ENCODE results near the gene RNASEH2B.

Gene RNASEH2B

GRCh38 chr13:51001335-51001734 is 91.7 kb downstream of the RNASEH2B start:
- DNase-seq (ENCODE audit: low read depth in 2 of 2), result no peak
- no peak overlapping the region for H3K4me3 ChIP-seq (replicated peaks in 1 of 2; ENCODE audit: low read depth in 2 of 2, low read length in 2 of 2)
- TF ChIP-seq CTCF (IDR thresholded peaks at IDR 0.05; ENCODE audit: low read depth, low read length), result no peak

DNA sequence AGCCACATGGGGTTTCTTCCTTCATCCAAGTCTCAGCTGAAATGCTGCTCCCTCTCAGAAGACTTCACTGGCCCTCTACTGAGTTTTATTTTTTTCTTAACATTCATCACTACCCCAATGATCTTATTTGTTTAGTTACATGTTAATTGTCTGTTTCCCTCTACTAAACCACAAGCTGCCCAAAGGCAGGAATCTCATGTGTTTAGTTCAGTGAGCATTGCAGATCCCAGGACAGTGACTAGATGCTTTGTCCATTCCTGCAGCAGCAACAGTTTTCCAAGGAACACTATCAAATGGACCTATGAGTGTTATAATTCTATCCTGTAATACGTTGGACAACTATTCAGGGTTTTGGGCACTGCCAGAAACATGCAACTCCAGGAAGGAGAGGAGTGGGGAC is 93.1 kb downstream of the RNASEH2B start:
- no peak for DNase-seq (ENCODE audit: low read depth in 2 of 2)
- H3K4me3 ChIP-seq (replicated peaks in 1 of 2; ENCODE audit: low read depth in 2 of 2, low read length in 2 of 2), result no peak overlapping the region
- no peak for TF ChIP-seq CTCF (IDR thresholded peaks at IDR 0.05; ENCODE audit: low read depth, low read length)

- TF ChIP-seq CTCF (IDR thresholded peaks at IDR 0.05; ENCODE audit: low read depth, low read length), result no peak
- H3K4me3 ChIP-seq (replicated peaks in 1 of 2; ENCODE audit: low read depth in 2 of 2, low read length in 2 of 2), result no peak overlapping the region
- no peak for DNase-seq (ENCODE audit: low read depth in 2 of 2)
Measured at GRCh38 chr13:51003642-51004041, 94.1 kb downstream of the RNASEH2B start.

DNA sequence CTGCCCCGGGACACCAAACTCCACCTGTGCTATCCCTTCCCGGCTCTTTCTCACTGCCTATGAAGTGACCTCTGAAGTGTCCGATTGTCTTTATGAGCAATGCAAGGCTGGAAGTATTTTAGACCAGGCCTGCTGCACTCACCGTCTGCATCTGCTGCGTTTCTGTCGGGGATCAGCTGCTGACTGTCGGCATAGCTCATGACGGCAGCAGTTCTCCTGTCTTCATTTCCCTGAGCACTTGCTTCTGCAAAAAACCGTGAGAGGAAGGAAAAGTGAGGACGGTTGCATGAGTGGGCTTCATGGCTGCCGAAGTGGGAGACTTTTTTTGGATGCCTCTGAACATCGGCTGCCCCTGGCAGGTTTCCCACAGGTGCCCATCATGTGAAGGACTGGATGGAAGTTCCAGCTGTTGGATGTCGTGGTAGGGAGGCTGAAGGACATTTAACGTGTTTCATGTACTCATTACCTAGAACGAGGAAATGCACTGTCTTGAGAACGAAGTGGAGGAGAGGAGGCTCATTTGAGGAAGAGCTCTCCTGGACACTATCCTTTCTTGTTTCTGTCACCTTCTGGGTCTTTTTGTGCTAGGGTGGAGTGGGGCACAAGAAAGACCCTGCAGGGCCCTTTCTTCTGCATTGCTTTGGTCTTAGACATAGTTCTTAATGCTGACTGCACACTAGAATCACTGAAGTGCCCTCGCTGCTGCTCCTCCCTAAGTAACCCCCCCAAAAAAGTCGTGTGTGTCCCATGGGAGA is 94.7 kb downstream of the RNASEH2B start:
- no peak overlapping the region for H3K4me3 ChIP-seq (replicated peaks in 1 of 2; ENCODE audit: low read depth in 2 of 2, low read length in 2 of 2)
- no peak for DNase-seq (ENCODE audit: low read depth in 2 of 2)
- TF ChIP-seq CTCF (IDR thresholded peaks at IDR 0.05; ENCODE audit: low read depth, low read length), result no peak

GRCh38 chr13:51004918-51005460 is 95.4 kb downstream of the RNASEH2B start:
- H3K4me3 ChIP-seq (replicated peaks in 1 of 2; ENCODE audit: low read depth in 2 of 2, low read length in 2 of 2), result no peak overlapping the region
- no peak for DNase-seq (ENCODE audit: low read depth in 2 of 2)
- no peak for TF ChIP-seq CTCF (IDR thresholded peaks at IDR 0.05; ENCODE audit: low read depth, low read length)

DNA sequence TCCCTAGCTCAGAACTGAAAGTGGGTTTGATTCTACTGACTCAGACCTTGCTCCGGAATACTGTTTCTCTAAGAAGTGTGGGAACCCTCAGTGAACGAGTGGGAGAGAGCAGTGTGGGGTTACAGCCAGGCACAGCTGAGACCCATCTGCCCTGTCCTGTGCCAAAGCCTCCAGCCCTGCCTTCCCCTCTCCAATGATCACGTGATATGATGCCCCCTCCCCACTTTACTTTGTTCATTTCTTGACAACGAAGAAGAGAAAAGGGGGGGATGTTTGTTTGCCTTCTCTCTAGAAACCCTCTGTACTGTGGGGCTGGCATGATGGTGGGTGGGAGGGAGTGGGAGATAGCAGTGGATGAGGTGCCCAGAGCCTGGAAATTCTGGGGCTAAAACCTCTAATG is 96.0 kb downstream of the RNASEH2B start:
- no peak for DNase-seq (ENCODE audit: low read depth in 2 of 2)
- H3K4me3 ChIP-seq (replicated peaks in 1 of 2; ENCODE audit: low read depth in 2 of 2, low read length in 2 of 2), result no peak overlapping the region
- TF ChIP-seq CTCF (IDR thresholded peaks at IDR 0.05; ENCODE audit: low read depth, low read length), result no peak
